ENCODE results near the gene STAMBPL1.

GRCh38 chr10:88915781-88916180 is 35.7 kb downstream of the STAMBPL1 start:
- no peak for TF ChIP-seq ZNF274 (IDR thresholded peaks at IDR 0.05; ENCODE audit: low read depth, low read length)
- TF ChIP-seq YY1 (IDR thresholded peaks at IDR 0.05; ENCODE audit: insufficient read depth, insufficient read length) = no peak
- TF ChIP-seq SUZ12 (IDR thresholded peaks at IDR 0.05; ENCODE audit: extremely low read depth, insufficient read depth, insufficient read length) = no peak

All from NT2/D1 (cell line).